SK-N-SH (cell line): ENCODE measurements around the gene NOTUM. TPM values are rescaled to one million over a fixed set of nuclear protein-coding genes. Genes with fewer than 3 reads are reported as not detected.

ENCODE experiments used
- CTCF ChIA-PET: fragments of 300-600, 350-600 bp; formaldehyde crosslinking; extraction: SDS; loops from one replicate; lab custom pipeline; 2021; lab: Yijun Ruan, JAX
- POLR2A ChIA-PET: fragments of 350-600 bp; sonication (Branson Sonifier 250); formaldehyde crosslinking; extraction: SDS; loops from one replicate; lab custom pipeline; 2020; ENCODE audit warnings: antibody characterized with exemption, inconsistent platforms; lab: Yijun Ruan, JAX
- DNase-seq: peaks from one replicate; pipeline ENCODE4 v3.0.0; 2012
- H2AFZ ChIP-seq: fragments of 200-600 bp; sonication (generic); 2 replicates; pipeline ENCODE4 v1.8.1; 2016; ENCODE audit warnings: antibody characterized with exemption, mild to moderate bottlenecking, low read depth
- H3F3A ChIP-seq: fragments of 200-600 bp; sonication (generic); replicated peaks from 2 replicates; pipeline ENCODE3; 2016; ENCODE audit warnings: antibody characterized with exemption, mild to moderate bottlenecking; ENCODE audit not compliant: insufficient read depth
- H3K27ac ChIP-seq, 2 experiments: fragments of 200-500 bp in 1 of 2; fragments of 200-600 bp in 1 of 2; sonication (Bioruptor generic) in 1 of 2; sonication (generic), shearing (Covaris generic) in 1 of 2; 2 replicates each; pipeline versions ENCODE4 v1.5.1 to v1.6.1; 2014 to 2016; ENCODE audit warnings: low read depth in 2 of 2, inconsistent platforms in 1 of 2, low read length in 1 of 2, mild to moderate bottlenecking in 1 of 2, mixed read lengths in 1 of 2
- H3K27me3 ChIP-seq: fragments of 200-600 bp; sonication (generic), shearing (Covaris generic); 2 replicates; pipeline ENCODE4 v1.6.1; 2016; ENCODE audit warnings: mixed run types; ENCODE audit not compliant: insufficient read depth
- H3K36me3 ChIP-seq, 2 experiments: fragments of 200-500 bp in 1 of 2; fragments of 200-600 bp in 1 of 2; sonication (Bioruptor generic) in 1 of 2; sonication (generic) in 1 of 2; replicated peaks in 1 of 2; 2 replicates each; pipeline versions ENCODE3 to v1.5.1; 2014 to 2016; ENCODE audit warnings: low read length in 1 of 2, mild to moderate bottlenecking in 1 of 2; ENCODE audit not compliant: insufficient read depth in 2 of 2, control insufficient read depth in 1 of 2
- H3K4me1 ChIP-seq, 2 experiments: fragments of 200-500 bp in 1 of 2; fragments of 200-600 bp in 1 of 2; sonication (Bioruptor generic) in 1 of 2; sonication (generic), shearing (Covaris generic) in 1 of 2; 2 replicates each; pipeline versions ENCODE4 v1.5.1 to v1.6.1; 2014 to 2016; ENCODE audit warnings: low read depth in 1 of 2, low read length in 1 of 2, mixed run types in 1 of 2; ENCODE audit not compliant: insufficient read depth in 2 of 2, control insufficient read depth in 1 of 2
- H3K4me2 ChIP-seq: fragments of 200-600 bp; sonication (generic), shearing (Covaris generic); 2 replicates; pipeline ENCODE4 v1.6.1; 2017; ENCODE audit warnings: mixed run types
- H3K4me3 ChIP-seq, 2 experiments: fragments of 200-500 bp in 1 of 2; fragments of 200-600 bp in 1 of 2; sonication (Bioruptor generic) in 1 of 2; sonication (generic), shearing (Covaris generic) in 1 of 2; 2 replicates each; pipeline versions ENCODE4 v1.5.1 to v1.8.1; 2014 to 2016; ENCODE audit warnings: low read depth in 2 of 2, inconsistent platforms in 1 of 2, low read length in 1 of 2, mild to moderate bottlenecking in 1 of 2, mixed read lengths in 1 of 2, moderate library complexity in 1 of 2
- H3K79me2 ChIP-seq: fragments of 200-600 bp; sonication (generic); 2 replicates; pipeline ENCODE4 v1.8.1; 2017; ENCODE audit warnings: mild to moderate bottlenecking; ENCODE audit not compliant: insufficient read depth
- H3K9ac ChIP-seq: fragments of 200-600 bp; sonication (generic); 2 replicates; pipeline ENCODE4 v1.6.1; 2017; ENCODE audit warnings: mixed run types
- H3K9me2 ChIP-seq: fragments of 200-600 bp; sonication (generic); 2 replicates; pipeline ENCODE4 v1.6.1; 2017; ENCODE audit warnings: mixed run types
- H3K9me3 ChIP-seq: fragments of 200-600 bp; sonication (generic); 2 replicates; pipeline ENCODE4 v1.6.1; 2017; ENCODE audit warnings: mixed run types, mild to moderate bottlenecking, moderate library complexity
- H4K20me1 ChIP-seq: fragments of 200-600 bp; sonication (generic); 2 replicates; pipeline ENCODE4 v1.6.1; 2017; ENCODE audit warnings: mild to moderate bottlenecking, mixed run types; ENCODE audit not compliant: insufficient read depth
- EP300 ChIP-seq, 2 experiments: IDR thresholded peaks; 2 replicates each; pipeline versions ENCODE4 v1.4.0 to v1.6.1; 2012; ENCODE audit warnings: borderline replicate concordance in 1 of 2, low read depth in 1 of 2, low read length in 1 of 2
- FOXJ3 ChIP-seq: sonication (generic); formaldehyde crosslinking; IDR thresholded peaks from 2 replicates; pipeline ENCODE4 v1.5.1; 2020; ENCODE audit warnings: mild to moderate bottlenecking, missing genetic modification reagents
- NFIC ChIP-seq: IDR thresholded peaks from 2 replicates; pipeline ENCODE4 v1.4.0; 2012; ENCODE audit warnings: borderline replicate concordance
- RCOR1 ChIP-seq: fragments of 150-350 bp; IDR thresholded peaks from 2 replicates; pipeline ENCODE4 v1.6.1; 2017; ENCODE audit warnings: antibody characterized with exemption, low read length
- RFX5 ChIP-seq: IDR thresholded peaks from 2 replicates; pipeline ENCODE4 v1.6.1; 2012; ENCODE audit warnings: mild to moderate bottlenecking, improper control_type of control experiment, low read length
- TAF1 ChIP-seq: IDR thresholded peaks from 2 replicates; pipeline ENCODE4 v1.6.1; 2012; ENCODE audit warnings: low read depth, mild to moderate bottlenecking, low read length, moderate library complexity, borderline replicate concordance
- TEAD4 ChIP-seq: IDR thresholded peaks from 2 replicates; pipeline ENCODE4 v1.4.0; 2012; ENCODE audit warnings: mild to moderate bottlenecking, borderline replicate concordance; ENCODE audit not compliant: insufficient read depth
- WGBS: methylation state at CpG from one replicate; pipeline ENCODE4 v1.1.6; 2017; ENCODE audit warnings: low lambda C conversion rate; 5-methylcytosine and 5-hydroxymethylcytosine counted together
- polyA plus RNA-seq, 3 experiments: library from polyadenylated mRNA; depleted of rRNA; stranded (reverse); fragments of >200 nt; gene quantifications; 2 replicates each; pipeline ENCODE4 v1.2.3, GENCODE V29; 2012
- TF ChIP-seq, protein P1 (sequence below): IDR thresholded peaks from 2 replicates; pipeline ENCODE4; 2012

Gene NOTUM
- polyA plus RNA-seq, 1 of the 3 experiments (the other 2 are of a cell fraction), result 0.33 TPM

DNA sequence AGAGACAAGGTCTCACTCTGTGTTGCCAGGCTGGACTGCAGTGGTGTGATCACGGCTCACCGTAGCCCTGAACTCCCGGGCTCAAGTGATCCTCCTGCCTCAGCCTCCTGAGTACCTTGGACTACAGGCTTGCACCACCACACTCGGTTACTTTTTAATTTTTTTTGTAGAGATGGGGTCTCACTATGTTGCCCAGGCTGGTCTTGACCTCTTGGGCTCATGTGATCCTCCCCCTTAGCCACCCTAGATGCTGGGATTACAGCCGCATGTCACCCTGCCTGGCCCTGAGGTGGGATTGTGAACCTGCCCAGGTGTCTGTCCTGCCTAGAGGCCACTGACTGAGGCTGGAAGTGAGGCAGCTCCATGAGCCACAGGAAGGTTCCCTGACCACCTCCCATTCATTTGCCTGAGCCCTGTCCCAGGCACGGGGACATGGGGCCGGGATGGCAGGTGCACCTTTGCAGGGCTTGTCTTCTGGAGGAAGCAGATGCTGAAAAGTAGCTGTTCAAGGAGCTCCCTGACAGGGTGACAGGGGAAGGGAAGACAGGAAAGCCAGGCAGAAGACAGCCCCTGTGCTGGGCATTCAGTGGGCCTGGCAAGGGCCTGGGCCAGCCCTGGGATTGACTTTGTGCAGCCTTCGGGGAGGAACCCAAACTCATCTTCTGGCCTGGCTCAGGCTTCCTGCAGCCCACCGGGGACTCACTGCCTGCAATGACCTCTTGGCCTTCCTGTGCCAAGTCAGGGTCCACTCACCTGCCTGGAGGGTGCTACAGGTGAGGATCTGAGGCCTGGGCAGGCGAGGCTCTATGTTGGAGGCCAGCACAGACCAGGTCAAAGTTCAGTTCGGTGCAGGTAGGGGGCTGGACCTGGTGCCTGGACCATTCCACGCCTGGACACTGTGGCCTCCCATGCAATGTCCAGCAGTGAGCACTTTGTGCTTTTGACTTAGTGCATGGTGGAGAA, 8.1 kb upstream of the NOTUM start:
- POLR2A ChIA-PET, result interaction anchor here (1.6 to 2.6 kb wide), 3 partner anchors 8 to 53 kb away, joined by 3 to 11 read pairs (median 9); partner anchors contain the start of genes ASPSCR1, CENPX and LRRC45
- Histone ChIP-seq H3F3A (peaks cover 13% of the 10 kb centered on the region), H3K79me2 (no peaks in the 10 kb centered on the region), H3K27me3 (no peaks in the 10 kb centered on the region), H3K4me3 (no peak overlapping the region), H4K20me1 (no peaks in the 10 kb centered on the region), H3K27ac (peak overlapping the region in 1 of 2 experiments; percentile 84; a peak in 1 of 4 replicates), H3K9me3 (peaks cover 4% of the 10 kb centered on the region; the same call in 1 of the 2 replicates), H3K36me3 (no peaks in the 10 kb centered on the region), H3K4me2 (no peak overlapping the region), H3K9me2 (no peaks in the 10 kb centered on the region), H2AFZ (no peak overlapping the region), H3K9ac (no peak overlapping the region), H3K4me1 (peaks cover 0 to 31% of the 10 kb centered on the region in 2 experiments; a peak in 1 of 4 replicates)
- CTCF ChIA-PET, result interaction anchor here (1.8 to 14.5 kb wide), 3 partner anchors 9 to 55 kb away, joined by 3 to 1216 read pairs (median 34); partner anchors contain the start of genes CENPX, DCXR, LRRC45 and RAC3
- 93% methylated on average over 12 of the region's 12 CpGs for WGBS
- no peak for TF ChIP-seq RFX5
- TF ChIP-seq, protein P1, sequence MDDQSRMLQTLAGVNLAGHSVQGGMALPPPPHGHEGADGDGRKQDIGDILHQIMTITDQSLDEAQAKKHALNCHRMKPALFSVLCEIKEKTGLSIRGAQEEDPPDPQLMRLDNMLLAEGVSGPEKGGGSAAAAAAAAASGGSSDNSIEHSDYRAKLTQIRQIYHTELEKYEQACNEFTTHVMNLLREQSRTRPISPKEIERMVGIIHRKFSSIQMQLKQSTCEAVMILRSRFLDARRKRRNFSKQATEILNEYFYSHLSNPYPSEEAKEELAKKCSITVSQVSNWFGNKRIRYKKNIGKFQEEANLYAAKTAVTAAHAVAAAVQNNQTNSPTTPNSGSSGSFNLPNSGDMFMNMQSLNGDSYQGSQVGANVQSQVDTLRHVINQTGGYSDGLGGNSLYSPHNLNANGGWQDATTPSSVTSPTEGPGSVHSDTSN, result no peak
- TF ChIP-seq TEAD4, result no peak
- TF ChIP-seq NFIC, result no peak
- no peak for TF ChIP-seq FOXJ3
- no peak for TF ChIP-seq TAF1
- DNase-seq, result no peak

DNA sequence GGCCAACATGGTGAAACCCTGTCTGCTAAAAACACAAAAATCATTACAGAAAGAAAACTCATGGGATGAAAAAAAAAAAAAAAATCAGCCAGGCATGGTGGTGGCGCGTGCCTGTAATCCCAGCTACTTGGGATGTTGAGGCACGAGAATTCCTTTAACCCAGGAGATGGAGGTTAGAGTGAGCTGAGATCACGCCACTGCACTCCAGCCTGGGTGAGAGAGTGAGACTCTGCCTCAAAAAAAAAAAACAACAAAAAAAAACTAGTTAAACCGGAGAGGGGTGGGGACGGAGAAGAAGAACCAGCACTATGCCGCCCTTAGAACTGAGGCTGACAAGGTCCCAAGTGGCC, 7.4 kb upstream of the NOTUM start:
- H3F3A ChIP-seq, result peaks cover 13% of the 10 kb centered on the region
- peak overlapping the region; percentile 54 for H3K4me2 ChIP-seq
- H3K9me2 ChIP-seq, result no peaks in the 10 kb centered on the region
- peak overlapping the region; percentile 57; the same call in 1 of the 2 replicates for H2AFZ ChIP-seq
- no peaks in the 10 kb centered on the region for H3K27me3 ChIP-seq
- WGBS, result 93% methylated on average over 7 of the region's 7 CpGs
- H3K27ac ChIP-seq, result peak overlapping the region in 1 of 2 experiments; percentile 84; a peak in 2 of 4 replicates
- CTCF ChIA-PET, result interaction anchor here (0.7 to 14.5 kb wide), 7 partner anchors 8 to 98 kb away, joined by 3 to 1216 read pairs (median 6); partner anchors contain the start of genes ASPSCR1, CENPX, DCXR and LRRC45
- H3K79me2 ChIP-seq, result no peaks in the 10 kb centered on the region
- no peaks in the 10 kb centered on the region for H4K20me1 ChIP-seq
- TF ChIP-seq RFX5 (no peak), RCOR1 (no peak), EP300 (IDR thresholded peaks at IDR 0.05; ENCODE audit: borderline replicate concordance in 1 of 2, low read depth in 1 of 2, low read length in 1 of 2) (no peak)
- peaks cover 4% of the 10 kb centered on the region; the same call in 1 of the 2 replicates for H3K9me3 ChIP-seq
- H3K4me1 ChIP-seq, result peaks cover 0 to 31% of the 10 kb centered on the region in 2 experiments; a peak in 1 of 4 replicates
- no peak overlapping the region for H3K4me3 ChIP-seq
- no peaks in the 10 kb centered on the region for H3K36me3 ChIP-seq
- POLR2A ChIA-PET, result interaction anchor here (1.0 to 2.6 kb wide), 4 partner anchors 8 to 57 kb away, joined by 3 to 11 read pairs (median 6); partner anchors contain the start of genes ASPSCR1, CENPX and LRRC45
- no peak for DNase-seq
- peak overlapping the region; percentile 22; the same call in 1 of the 2 replicates for H3K9ac ChIP-seq
